ENCODE results near the gene EOLA2.
"Not testable (repeated sequence)": the region's sequence is repeated elsewhere in the genome, so short reads cannot be mapped to it uniquely, and the experiment has no call there.

The EOLA2 gene

GRCh38 chrX:149940674-149941024, 2.4 kb upstream of the EOLA2 start:
- in situ Hi-C loops (cut with MboI; ENCODE audit: low sequenced_read_pairs, unreplicated experiment), result not testable (repeated sequence)

GRCh38 chrX:149939905-149940673, 1.8 kb upstream of the EOLA2 start:
- DNase-seq (ENCODE audit: low spot score), result peak; percentile 83
- in situ Hi-C loops (cut with MboI; ENCODE audit: low sequenced_read_pairs, unreplicated experiment), result no loop called here
- TF ChIP-seq CTCF (IDR thresholded peaks at IDR 0.05; ENCODE audit: borderline replicate concordance, control extremely low read depth, extremely low read depth, insufficient read depth, missing control alignments), result no peak

More at GRCh38 chrX:149940674-149941024, 2.4 kb upstream of the EOLA2 start:
- peak; percentile 24 for TF ChIP-seq CTCF (IDR thresholded peaks at IDR 0.05; ENCODE audit: borderline replicate concordance, control extremely low read depth, extremely low read depth, insufficient read depth, missing control alignments)
- not testable (repeated sequence) for DNase-seq (ENCODE audit: low spot score)

- TF ChIP-seq CTCF (IDR thresholded peaks at IDR 0.05; ENCODE audit: borderline replicate concordance, control extremely low read depth, extremely low read depth, insufficient read depth, missing control alignments), result no peak
- in situ Hi-C loops (cut with MboI; ENCODE audit: low sequenced_read_pairs, unreplicated experiment), result no loop called here
- DNase-seq (ENCODE audit: low spot score), result no peak
Observed at GRCh38 chrX:149939655-149939904, 1.3 kb upstream of the EOLA2 start.

- in situ Hi-C loops (cut with MboI; ENCODE audit: low sequenced_read_pairs, unreplicated experiment), result no loop called here
- no peak for TF ChIP-seq CTCF (IDR thresholded peaks at IDR 0.05; ENCODE audit: borderline replicate concordance, control extremely low read depth, extremely low read depth, insufficient read depth, missing control alignments)
- DNase-seq (ENCODE audit: low spot score), result peak; percentile 83
Observed at GRCh38 chrX:149938881-149939654, 777 bp upstream of the EOLA2 start.

GRCh38 chrX:149937871-149938426, 342 bp downstream of the EOLA2 start:
- TF ChIP-seq CTCF (IDR thresholded peaks at IDR 0.05; ENCODE audit: borderline replicate concordance, control extremely low read depth, extremely low read depth, insufficient read depth, missing control alignments), result no peak
- in situ Hi-C loops (cut with MboI; ENCODE audit: low sequenced_read_pairs, unreplicated experiment), result no loop called here
- no peak for DNase-seq (ENCODE audit: low spot score)

- in situ Hi-C loops (cut with MboI; ENCODE audit: low sequenced_read_pairs, unreplicated experiment); DNase-seq (ENCODE audit: low spot score): not testable (repeated sequence)
Observed at GRCh38 chrX:149937328-149937727, 963 bp downstream of the EOLA2 start.

GRCh38 chrX:149933547-149933946, 4.7 kb downstream of the EOLA2 start:
- DNase-seq (ENCODE audit: low spot score); in situ Hi-C loops (cut with MboI; ENCODE audit: low sequenced_read_pairs, unreplicated experiment): not testable (repeated sequence)

- in situ Hi-C loops (cut with MboI; ENCODE audit: low sequenced_read_pairs, unreplicated experiment); DNase-seq (ENCODE audit: low spot score): not testable (repeated sequence)
Observed at GRCh38 chrX:149932970-149933369, 5.3 kb downstream of the EOLA2 start.

GRCh38 chrX:149932150-149932549, 6.1 kb downstream of the EOLA2 start:
- DNase-seq (ENCODE audit: low spot score); in situ Hi-C loops (cut with MboI; ENCODE audit: low sequenced_read_pairs, unreplicated experiment): not testable (repeated sequence)

- in situ Hi-C loops (cut with MboI; ENCODE audit: low sequenced_read_pairs, unreplicated experiment); DNase-seq (ENCODE audit: low spot score): not testable (repeated sequence)
Observed at GRCh38 chrX:149931355-149931754, 6.9 kb downstream of the EOLA2 start.

- in situ Hi-C loops (cut with MboI; ENCODE audit: low sequenced_read_pairs, unreplicated experiment), result not testable (repeated sequence)
Observed at GRCh38 chrX:149929400-149929799, 8.9 kb downstream of the EOLA2 start, which contains the start of gene HSFX4. HSFX4 (plus strand) TSS chrX:149929573; CDS start chrX:149929645, 72 bp downstream.

GRCh38 chrX:149928635-149929034, 9.7 kb downstream of the EOLA2 start:
- in situ Hi-C loops (cut with MboI; ENCODE audit: low sequenced_read_pairs, unreplicated experiment); DNase-seq (ENCODE audit: low spot score): not testable (repeated sequence)

More at GRCh38 chrX:149929400-149929799, 8.9 kb downstream of the EOLA2 start, which contains the start of gene HSFX4:
- not testable (repeated sequence) for DNase-seq (ENCODE audit: low spot score)
